ENCODE measurements around the gene KIF22. TPM values are rescaled to one million over a fixed set of nuclear protein-coding genes. Genes with fewer than 3 reads are reported as not detected.
"Not testable (repeated sequence)": the region's sequence is repeated elsewhere in the genome, so short reads cannot be mapped to it uniquely, and the experiment has no call there.

The KIF22 gene
- total and polyA plus RNA-seq, 8 donors = 11.1 to 229 (median 51.6) TPM

DNA sequence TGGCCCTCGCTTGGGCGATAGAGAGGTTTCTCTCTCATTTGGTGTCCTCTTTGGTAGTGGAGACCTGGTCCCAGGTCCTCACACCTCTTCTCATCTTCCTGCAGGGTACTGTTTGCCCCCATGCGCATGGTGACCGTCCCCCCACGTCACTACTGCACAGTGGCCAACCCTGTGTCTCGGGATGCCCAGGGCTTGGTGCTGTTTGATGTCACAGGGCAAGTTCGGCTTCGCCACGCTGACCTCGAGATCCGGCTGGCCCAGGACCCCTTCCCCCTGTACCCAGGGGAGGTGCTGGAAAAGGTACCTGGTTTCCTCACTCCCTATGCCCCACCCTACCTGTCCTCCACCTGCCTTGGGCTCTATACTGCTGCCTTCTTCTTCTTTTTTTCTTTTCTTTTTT lies 40.2 kb downstream of the KIF22 start:
- Histone ChIP-seq H3K4me3 (no peak overlapping the region), H3K27ac (no peak overlapping the region), H3K9me3 (no peaks in the 10 kb centered on the region), H3K4me1 (peaks cover 33 to 53% (median 52%) of the 10 kb centered on the region in 4 donors), H3K27me3 (no peaks in the 10 kb centered on the region), H3K36me3 (peaks cover 46 to 64% (median 63%) of the 10 kb centered on the region in 4 donors)
- whole genome bisulfite sequencing, 5 donors = 95 to 99% (median 96%) methylated on average over 11 of the region's 11 CpGs
- DNase-seq = no peak
- TF ChIP-seq, protein P1, sequence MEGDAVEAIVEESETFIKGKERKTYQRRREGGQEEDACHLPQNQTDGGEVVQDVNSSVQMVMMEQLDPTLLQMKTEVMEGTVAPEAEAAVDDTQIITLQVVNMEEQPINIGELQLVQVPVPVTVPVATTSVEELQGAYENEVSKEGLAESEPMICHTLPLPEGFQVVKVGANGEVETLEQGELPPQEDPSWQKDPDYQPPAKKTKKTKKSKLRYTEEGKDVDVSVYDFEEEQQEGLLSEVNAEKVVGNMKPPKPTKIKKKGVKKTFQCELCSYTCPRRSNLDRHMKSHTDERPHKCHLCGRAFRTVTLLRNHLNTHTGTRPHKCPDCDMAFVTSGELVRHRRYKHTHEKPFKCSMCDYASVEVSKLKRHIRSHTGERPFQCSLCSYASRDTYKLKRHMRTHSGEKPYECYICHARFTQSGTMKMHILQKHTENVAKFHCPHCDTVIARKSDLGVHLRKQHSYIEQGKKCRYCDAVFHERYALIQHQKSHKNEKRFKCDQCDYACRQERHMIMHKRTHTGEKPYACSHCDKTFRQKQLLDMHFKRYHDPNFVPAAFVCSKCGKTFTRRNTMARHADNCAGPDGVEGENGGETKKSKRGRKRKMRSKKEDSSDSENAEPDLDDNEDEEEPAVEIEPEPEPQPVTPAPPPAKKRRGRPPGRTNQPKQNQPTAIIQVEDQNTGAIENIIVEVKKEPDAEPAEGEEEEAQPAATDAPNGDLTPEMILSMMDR (IDR thresholded peaks at IDR 0.05) = no peak
- intact Hi-C loops (cut with DNase I; ENCODE audit: low total_unique reads) = no loop called here

DNA sequence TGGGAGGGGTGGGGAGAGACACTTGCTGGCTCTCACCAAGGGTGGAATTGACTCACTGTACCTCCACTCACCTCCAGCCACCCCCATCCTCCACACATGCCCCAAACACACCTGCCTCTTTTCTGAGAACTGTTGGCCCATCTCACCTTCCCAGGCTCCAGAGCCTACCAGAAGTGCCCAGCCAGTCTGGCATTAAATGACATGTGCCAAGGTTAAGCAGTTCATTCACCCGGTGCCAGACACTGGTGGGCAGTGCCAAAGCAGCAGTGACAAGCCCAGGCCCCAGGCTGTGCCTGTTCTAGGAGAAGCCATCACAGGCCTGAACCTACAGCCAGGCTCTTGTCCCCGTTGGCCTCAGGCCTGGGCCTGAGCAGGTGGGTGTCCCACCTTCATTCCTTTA lies 40.9 kb downstream of the KIF22 start:
- Histone ChIP-seq H3K4me1 (peaks cover 27 to 46% (median 45%) of the 10 kb centered on the region in 4 donors), H3K9me3 (no peaks in the 10 kb centered on the region), H3K27me3 (no peaks in the 10 kb centered on the region), H3K36me3 (peaks cover 51 to 70% (median 69%) of the 10 kb centered on the region in 4 donors), H3K27ac (no peak overlapping the region), H3K4me3 (no peak overlapping the region)
- WGBS, 5 donors = 50 to 84% (median 61%) methylated on average over 2 of the region's 2 CpGs
- intact Hi-C loops (cut with DNase I; ENCODE audit: low total_unique reads) = no loop called here
- no peak for DNase-seq
- TF ChIP-seq, protein P1 (IDR thresholded peaks at IDR 0.05) = no peak
- TF ChIP-seq EP300 (IDR thresholded peaks at IDR 0.05) (no peak), POLR2A (IDR thresholded peaks at IDR 0.05) (no peak), POLR2AphosphoS5 (IDR thresholded peaks at IDR 0.05) (no peak)

DNA sequence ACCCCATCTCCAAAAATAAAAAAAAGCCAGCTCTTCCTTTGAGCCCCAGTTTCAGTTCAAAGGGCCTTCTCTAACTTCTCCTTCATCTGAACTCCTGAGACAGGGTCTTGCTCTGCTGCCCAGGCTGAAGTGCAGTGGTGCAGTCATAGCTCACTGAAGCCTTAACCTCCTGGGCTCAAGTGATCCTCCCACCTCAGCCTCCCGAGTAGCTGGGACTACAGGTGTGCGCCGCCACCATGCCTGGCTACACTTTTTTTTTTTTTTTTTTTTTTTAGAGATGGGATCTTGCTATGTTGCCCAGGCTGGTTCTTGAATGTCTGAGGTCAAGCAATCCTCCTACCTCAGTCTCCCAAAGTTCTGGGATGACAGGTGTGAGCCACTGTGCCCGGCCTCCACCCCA lies 42.7 kb downstream of the KIF22 start:
- H3K36me3 ChIP-seq = peaks cover 65 to 87% (median 86%) of the 10 kb centered on the region in 4 donors
- H3K27me3 ChIP-seq; H3K9me3 ChIP-seq; DNase-seq; H3K27ac ChIP-seq; intact Hi-C loops (cut with DNase I; ENCODE audit: low total_unique reads); H3K4me3 ChIP-seq: not testable (repeated sequence)
- 92 to 100% (median 97%) methylated on average over 4 of the region's 4 CpGs for WGBS, 5 donors
- peaks cover 10 to 28% (median 28%) of the 10 kb centered on the region in 4 donors for H3K4me1 ChIP-seq

DNA sequence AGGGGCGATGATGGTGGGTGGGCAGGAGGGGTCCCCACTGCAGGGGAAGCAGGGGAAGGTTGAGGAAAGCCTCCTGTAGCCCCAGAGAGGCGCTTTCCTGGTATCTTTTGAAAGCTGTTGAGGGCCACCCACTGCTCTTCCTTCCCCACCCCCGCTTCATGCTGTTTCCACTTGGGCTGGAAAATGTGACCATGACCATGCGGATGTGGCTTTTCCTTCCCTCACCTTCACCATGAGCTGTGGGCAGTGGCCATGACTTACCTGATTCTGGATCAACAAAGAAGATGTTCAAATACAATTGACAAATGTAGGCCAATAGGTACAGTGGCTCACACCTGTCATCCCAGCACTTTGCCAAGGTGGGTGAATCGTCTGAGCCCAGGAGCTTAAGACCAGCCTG lies 43.5 kb downstream of the KIF22 start:
- Histone ChIP-seq H3K9me3 (no peaks in the 10 kb centered on the region), H3K4me1 (peaks cover 1 to 20% (median 19%) of the 10 kb centered on the region in 4 donors), H3K36me3 (peaks cover 72 to 96% (median 95%) of the 10 kb centered on the region in 4 donors), H3K4me3 (no peak overlapping the region), H3K27ac (no peak overlapping the region), H3K27me3 (no peaks in the 10 kb centered on the region)
- WGBS, 5 donors = 93 to 98% (median 95%) methylated on average over 5 of the region's 5 CpGs
- no peak for DNase-seq
- TF ChIP-seq, protein P1 (IDR thresholded peaks at IDR 0.05) = no peak
- TF ChIP-seq POLR2AphosphoS5 (IDR thresholded peaks at IDR 0.05) = no peak
- intact Hi-C loops (cut with DNase I; ENCODE audit: low total_unique reads) = no loop called here

DNA sequence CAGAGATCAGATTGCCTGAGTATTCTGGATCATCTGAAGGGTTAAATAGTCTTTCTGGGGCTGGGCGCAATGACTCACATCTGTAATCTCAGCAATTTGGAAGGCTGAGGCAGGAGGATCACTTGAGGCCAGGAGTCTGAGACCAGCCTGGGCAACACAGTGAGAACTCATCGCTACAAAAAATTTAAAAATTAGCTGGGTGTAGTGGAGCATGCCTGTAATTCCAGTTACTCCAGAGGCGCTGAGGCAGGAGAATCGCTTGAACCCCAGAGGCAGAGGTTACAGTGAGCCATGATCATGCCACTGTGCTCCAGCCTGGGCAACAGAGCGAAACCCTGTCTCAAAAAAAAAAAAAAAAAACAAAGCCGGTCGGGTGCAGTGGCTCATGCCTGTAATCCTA lies 45.4 kb downstream of the KIF22 start:
- intact Hi-C loops (cut with DNase I; ENCODE audit: low total_unique reads) = no loop called here
- no peaks in the 10 kb centered on the region for H3K9me3 ChIP-seq
- H3K27me3 ChIP-seq = no peaks in the 10 kb centered on the region
- no peak for DNase-seq
- H3K27ac ChIP-seq = no peak overlapping the region
- peaks cover 85 to 100% (median 100%) of the 10 kb centered on the region in 4 donors for H3K36me3 ChIP-seq
- 87 to 94% (median 91%) methylated on average over 7 of the region's 7 CpGs for WGBS, 5 donors
- no peak overlapping the region for H3K4me3 ChIP-seq
- H3K4me1 ChIP-seq = peaks cover 0 to 5% (median 1%) of the 10 kb centered on the region in 4 donors
- no peak for TF ChIP-seq POLR2AphosphoS5 (IDR thresholded peaks at IDR 0.05)
- TF ChIP-seq, protein P1 (IDR thresholded peaks at IDR 0.05) = no peak
- no peak for TF ChIP-seq POLR2A (IDR thresholded peaks at IDR 0.05)
- no peak for TF ChIP-seq EP300 (IDR thresholded peaks at IDR 0.05)
